Nephron progenitor cell (in vitro differentiated cells): ENCODE results near the gene TMPRSS7.

Experiments used
- DNase-seq: peaks from one replicate; pipeline ENCODE4 v3.0.0; 2021
- H3K27ac Mint-ChIP-seq: 2 replicates; pipeline ENCODE4 v1.8.0; 2021; ENCODE audit warnings: mild to moderate bottlenecking, moderate library complexity, mixed read lengths
- H3K27me3 Mint-ChIP-seq: 2 replicates; pipeline ENCODE4 v1.8.0; 2021; ENCODE audit warnings: mild to moderate bottlenecking, low read depth, mixed read lengths; ENCODE audit not compliant: poor library complexity
- H3K36me3 Mint-ChIP-seq: 2 replicates; pipeline ENCODE4 v1.8.0; 2021; ENCODE audit warnings: low read depth, mixed read lengths
- H3K4me1 Mint-ChIP-seq: 2 replicates; pipeline ENCODE4 v1.8.0; 2021; ENCODE audit warnings: mixed read lengths
- H3K4me3 Mint-ChIP-seq: 2 replicates; pipeline ENCODE4 v1.8.0; 2021; ENCODE audit warnings: mild to moderate bottlenecking, moderate library complexity, mixed read lengths
- H3K9me3 Mint-ChIP-seq: 2 replicates; pipeline ENCODE4 v1.8.0; 2021; ENCODE audit warnings: mild to moderate bottlenecking, moderate library complexity, mixed read lengths
- TF ChIP-seq, protein P1 (sequence below): fragments of 200-600 bp; sonication (generic); IDR thresholded peaks from 2 replicates; pipeline ENCODE4 v1.5.0; 2021; ENCODE audit warnings: antibody characterized with exemption

TMPRSS7 gene, protein sequence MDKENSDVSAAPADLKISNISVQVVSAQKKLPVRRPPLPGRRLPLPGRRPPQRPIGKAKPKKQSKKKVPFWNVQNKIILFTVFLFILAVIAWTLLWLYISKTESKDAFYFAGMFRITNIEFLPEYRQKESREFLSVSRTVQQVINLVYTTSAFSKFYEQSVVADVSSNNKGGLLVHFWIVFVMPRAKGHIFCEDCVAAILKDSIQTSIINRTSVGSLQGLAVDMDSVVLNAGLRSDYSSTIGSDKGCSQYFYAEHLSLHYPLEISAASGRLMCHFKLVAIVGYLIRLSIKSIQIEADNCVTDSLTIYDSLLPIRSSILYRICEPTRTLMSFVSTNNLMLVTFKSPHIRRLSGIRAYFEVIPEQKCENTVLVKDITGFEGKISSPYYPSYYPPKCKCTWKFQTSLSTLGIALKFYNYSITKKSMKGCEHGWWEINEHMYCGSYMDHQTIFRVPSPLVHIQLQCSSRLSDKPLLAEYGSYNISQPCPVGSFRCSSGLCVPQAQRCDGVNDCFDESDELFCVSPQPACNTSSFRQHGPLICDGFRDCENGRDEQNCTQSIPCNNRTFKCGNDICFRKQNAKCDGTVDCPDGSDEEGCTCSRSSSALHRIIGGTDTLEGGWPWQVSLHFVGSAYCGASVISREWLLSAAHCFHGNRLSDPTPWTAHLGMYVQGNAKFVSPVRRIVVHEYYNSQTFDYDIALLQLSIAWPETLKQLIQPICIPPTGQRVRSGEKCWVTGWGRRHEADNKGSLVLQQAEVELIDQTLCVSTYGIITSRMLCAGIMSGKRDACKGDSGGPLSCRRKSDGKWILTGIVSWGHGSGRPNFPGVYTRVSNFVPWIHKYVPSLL

DNA sequence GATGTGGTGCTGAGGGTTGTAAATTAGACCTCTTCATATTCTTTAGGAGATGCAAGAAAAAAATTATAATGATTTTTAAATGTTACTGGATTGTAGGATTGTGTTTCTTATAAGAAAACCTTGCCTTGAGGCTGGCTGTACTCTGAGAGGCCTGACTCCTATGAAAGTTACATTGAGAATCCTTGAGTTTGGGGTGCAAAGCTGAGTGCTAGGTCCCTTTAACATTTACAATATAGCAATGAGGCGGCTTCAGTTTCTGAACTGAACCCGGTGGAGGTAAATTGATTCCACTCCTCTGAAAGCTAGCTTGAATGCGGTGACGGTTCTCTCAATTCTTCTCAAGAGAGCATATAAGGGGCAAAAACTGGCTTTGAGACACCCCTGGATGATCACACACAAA is at the start of gene TMPRSS7:
Gene TMPRSS7 (plus strand): TSS at position 301 of the 400 bp plus-strand sequence. CDS start 110 bp downstream, outside the sequence.
- H3K4me3 Mint-ChIP-seq = no peak within 1 kb of the TSS
- H3K9me3 Mint-ChIP-seq = peaks cover 22% of the 10 kb centered on the region
- no peak for DNase-seq
- TF ChIP-seq, protein P1, sequence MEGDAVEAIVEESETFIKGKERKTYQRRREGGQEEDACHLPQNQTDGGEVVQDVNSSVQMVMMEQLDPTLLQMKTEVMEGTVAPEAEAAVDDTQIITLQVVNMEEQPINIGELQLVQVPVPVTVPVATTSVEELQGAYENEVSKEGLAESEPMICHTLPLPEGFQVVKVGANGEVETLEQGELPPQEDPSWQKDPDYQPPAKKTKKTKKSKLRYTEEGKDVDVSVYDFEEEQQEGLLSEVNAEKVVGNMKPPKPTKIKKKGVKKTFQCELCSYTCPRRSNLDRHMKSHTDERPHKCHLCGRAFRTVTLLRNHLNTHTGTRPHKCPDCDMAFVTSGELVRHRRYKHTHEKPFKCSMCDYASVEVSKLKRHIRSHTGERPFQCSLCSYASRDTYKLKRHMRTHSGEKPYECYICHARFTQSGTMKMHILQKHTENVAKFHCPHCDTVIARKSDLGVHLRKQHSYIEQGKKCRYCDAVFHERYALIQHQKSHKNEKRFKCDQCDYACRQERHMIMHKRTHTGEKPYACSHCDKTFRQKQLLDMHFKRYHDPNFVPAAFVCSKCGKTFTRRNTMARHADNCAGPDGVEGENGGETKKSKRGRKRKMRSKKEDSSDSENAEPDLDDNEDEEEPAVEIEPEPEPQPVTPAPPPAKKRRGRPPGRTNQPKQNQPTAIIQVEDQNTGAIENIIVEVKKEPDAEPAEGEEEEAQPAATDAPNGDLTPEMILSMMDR = no peak
- peaks cover 3% of the 10 kb centered on the region for H3K27me3 Mint-ChIP-seq
- peaks cover 6% of the 10 kb centered on the region for H3K36me3 Mint-ChIP-seq
- peak within 1 kb of the TSS; percentile 13 for H3K27ac Mint-ChIP-seq
- H3K4me1 Mint-ChIP-seq = peaks cover 15% of the 10 kb centered on the region

DNA sequence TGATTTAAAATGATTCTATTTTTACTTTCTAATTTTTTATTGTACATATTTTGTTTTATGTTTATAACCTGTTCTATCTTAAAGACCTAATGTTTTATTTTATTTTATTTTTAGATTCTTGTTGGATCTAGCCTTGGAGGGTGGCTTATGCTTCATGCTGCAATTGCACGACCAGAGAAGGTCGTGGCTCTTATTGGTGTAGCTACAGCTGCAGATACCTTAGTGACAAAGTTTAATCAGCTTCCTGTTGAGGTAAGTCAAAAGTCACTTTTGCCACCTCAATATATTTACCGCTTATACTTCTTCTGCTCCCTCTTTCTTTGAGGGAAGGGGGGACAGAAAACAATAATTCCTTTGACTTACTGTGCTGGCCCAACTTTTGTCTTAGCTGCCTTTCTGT is 47.7 kb upstream of the TMPRSS7 start:
- no peak overlapping the region for H3K27ac Mint-ChIP-seq
- no peak for DNase-seq
- peaks cover 12% of the 10 kb centered on the region for H3K4me1 Mint-ChIP-seq
- no peak overlapping the region for H3K4me3 Mint-ChIP-seq
- TF ChIP-seq, protein P1 = no peak
- no peaks in the 10 kb centered on the region for H3K27me3 Mint-ChIP-seq
- no peaks in the 10 kb centered on the region for H3K9me3 Mint-ChIP-seq
- peaks cover 57% of the 10 kb centered on the region for H3K36me3 Mint-ChIP-seq

DNA sequence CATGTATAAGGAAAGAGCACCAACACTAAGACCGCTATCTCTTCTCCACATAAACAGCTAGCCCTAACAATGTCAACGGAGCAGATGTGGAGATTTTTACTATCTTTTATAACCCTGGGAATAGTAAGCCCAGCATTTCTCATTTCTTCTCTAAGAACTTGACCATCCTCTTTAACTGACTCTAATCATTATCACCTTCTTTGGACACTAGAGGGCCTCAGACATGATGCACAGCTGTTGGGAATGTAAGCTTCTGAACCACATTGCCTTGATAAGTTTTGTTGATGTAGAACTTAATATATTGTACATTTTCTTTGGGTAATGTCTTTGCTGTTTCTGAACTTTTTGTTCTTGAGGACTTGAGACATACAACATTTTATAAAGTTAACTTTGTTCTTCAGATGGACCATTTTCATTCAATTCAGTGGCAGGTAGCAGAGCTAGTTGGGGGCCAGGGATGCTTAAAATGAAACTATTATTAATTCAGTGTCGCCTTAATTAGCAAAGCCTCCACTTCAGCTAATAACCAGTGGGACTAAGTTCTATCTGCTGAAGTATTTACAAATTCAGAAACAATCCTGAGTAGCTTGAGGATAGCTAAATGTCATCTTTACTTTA is 45.4 kb upstream of the TMPRSS7 start:
- TF ChIP-seq, protein P1 = peak; percentile 60
- Mint-ChIP-seq H3K36me3 (peaks cover 58% of the 10 kb centered on the region), H3K27ac (no peak overlapping the region), H3K27me3 (no peaks in the 10 kb centered on the region), H3K4me3 (no peak overlapping the region), H3K4me1 (peaks cover 8% of the 10 kb centered on the region), H3K9me3 (no peaks in the 10 kb centered on the region)
- no peak for DNase-seq

DNA sequence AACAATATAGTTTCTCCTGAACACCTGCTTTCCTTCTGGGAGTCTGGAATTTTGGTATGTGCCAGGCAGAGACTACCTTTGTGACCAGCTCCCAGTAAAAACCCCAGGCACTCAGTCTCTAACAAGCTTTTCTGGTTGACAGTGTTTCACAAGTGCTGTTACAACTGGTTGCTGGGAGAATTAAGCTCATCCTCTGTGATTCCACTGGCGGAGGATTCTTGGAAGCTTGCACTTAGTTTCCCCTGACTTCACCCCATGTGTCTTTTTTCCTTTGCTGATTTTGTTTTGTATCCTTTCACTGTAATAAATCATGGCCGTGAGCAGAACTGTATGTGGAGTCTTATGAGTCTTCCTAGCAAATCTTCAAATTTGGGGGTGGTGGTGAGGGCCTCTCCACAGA is 41.5 kb upstream of the TMPRSS7 start:
- H3K36me3 Mint-ChIP-seq = peaks cover 24% of the 10 kb centered on the region
- no peaks in the 10 kb centered on the region for H3K9me3 Mint-ChIP-seq
- peaks cover 8% of the 10 kb centered on the region for H3K4me1 Mint-ChIP-seq
- H3K4me3 Mint-ChIP-seq = no peak overlapping the region
- no peak for DNase-seq
- TF ChIP-seq, protein P1 = no peak
- H3K27me3 Mint-ChIP-seq = no peaks in the 10 kb centered on the region
- H3K27ac Mint-ChIP-seq = no peak overlapping the region

DNA sequence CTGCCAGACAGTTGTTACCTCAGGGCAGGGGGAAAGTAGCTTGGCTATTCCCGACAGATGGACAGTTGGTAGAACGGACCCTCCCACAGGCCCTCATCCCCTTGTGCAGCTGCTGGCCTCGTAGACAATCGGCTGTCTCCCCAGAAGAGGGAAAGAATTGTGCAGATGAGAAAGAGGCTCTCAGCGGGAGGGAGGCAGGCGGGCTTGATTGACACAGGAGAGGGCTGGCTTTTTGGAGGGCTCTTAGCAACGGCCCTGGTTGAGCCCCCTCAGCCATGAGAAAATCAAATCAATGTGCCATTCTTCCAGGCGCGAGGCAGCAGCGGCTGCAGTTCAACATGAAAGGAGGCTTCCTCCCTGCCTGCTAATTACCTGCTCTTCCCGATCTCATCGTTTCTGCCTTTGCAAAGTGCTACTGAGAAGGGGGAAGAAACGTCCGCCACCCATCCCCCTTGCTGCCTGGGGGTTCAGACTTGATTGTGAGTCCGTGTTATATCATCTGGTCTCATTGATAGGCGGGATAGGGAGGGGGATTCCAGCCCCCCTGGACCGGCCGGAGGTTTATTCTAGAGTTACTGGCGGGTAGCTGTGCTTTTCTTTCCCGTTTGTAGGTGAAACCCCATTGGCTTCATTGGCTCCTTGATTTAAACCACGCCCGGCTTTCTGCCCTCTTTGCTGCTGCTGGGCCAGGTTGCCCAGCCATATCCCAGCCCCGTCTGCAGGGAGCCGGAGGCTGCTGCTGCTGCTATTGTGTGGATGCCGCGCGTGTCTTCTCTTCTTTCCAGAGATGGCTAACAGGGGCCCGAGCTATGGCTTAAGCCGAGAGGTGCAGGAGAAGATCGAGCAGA is 35.7 kb upstream of the TMPRSS7 start, which contains the start of gene TAGLN3:
Gene TAGLN3 (plus strand): TSS at position 287 of the 848 bp plus-strand sequence. CDS start 501 bp downstream, at position 788.
- Mint-ChIP-seq H3K4me1 (peaks cover 54% of the 10 kb centered on the region), H3K27ac (peak within 1 kb of the TSS; percentile 80), H3K27me3 (peaks cover 2% of the 10 kb centered on the region), H3K4me3 (peak within 1 kb of the TSS; percentile 96), H3K9me3 (no peaks in the 10 kb centered on the region), H3K36me3 (peaks cover 12% of the 10 kb centered on the region)
- TF ChIP-seq, protein P1 = no peak
- DNase-seq = peak; percentile 60
